HG03432 (cell line): ENCODE data around the gene HLA-F.
A peak's percentile ranks its signal among the peaks of the same experiment; 100 is the strongest.

Experiments used
- ATAC-seq: cut with Tn5 transposase; IDR thresholded peaks from one replicate; pipeline ENCODE4 v1.9.1; 2021; ENCODE audit warnings: mild to moderate bottlenecking, moderate library complexity; ENCODE audit not compliant: unreplicated experiment

HLA-F gene

DNA sequence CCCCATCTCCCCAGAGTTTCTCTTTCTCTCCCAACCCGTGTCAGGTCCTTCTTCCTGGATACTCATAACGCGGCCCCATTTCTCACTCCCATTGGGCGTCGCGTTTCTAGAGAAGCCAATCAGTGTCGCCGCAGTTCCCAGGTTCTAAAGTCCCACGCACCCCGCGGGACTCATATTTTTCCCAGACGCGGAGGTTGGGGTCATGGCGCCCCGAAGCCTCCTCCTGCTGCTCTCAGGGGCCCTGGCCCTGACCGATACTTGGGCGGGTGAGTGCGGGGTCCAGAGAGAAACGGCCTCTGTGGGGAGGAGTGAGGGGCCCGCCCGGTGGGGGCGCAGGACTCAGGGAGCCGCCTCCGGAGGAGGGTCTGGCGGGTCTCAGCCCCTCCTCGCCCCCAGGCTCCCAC is at the start of gene HLA-F:
Gene HLA-F (plus strand): TSS at position 173 of the 404 bp plus-strand sequence. CDS start 30 bp downstream, at position 203.
- peak; percentile 87 for ATAC-seq

DNA sequence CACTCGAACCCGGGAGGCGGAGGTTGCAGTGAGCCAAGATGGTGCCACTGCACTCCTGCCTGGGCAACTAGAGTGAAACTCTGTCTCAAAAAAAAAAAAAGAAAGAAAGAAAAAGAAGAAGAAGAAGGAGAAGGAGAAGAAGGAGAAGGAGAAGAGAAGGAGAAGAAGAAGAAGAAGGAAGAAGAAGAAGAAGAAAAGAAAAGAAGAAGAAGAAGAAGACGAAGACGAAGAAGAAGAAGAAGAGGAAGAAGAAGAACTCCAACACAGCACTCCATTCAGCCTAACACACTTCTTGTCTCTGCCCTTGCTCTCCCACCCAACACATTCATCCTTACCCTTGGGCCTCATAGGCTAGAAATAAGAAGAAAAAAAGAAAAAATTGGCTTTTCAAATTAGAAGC is 49.2 kb upstream of the HLA-F start:
- ATAC-seq, result no peak

DNA sequence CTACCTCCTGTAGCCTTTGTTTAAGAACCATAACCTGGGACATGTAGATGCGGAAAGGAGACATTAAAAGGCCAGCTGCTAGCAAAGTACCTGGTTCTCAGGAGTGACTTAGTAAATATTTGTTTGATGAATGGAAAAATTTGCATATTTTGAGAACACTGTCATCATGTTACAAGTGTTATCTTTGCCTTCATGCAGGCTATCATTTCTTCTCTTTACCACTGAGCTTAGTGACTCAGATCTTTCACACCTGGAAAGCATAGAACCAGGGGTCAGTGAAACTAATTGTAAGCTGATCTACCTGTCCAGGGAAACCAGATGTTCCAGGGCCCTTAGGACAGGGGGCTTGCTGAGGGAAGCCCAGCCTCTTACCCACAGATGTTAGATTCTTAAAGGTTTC is 47.7 kb upstream of the HLA-F start:
- no peak for ATAC-seq

DNA sequence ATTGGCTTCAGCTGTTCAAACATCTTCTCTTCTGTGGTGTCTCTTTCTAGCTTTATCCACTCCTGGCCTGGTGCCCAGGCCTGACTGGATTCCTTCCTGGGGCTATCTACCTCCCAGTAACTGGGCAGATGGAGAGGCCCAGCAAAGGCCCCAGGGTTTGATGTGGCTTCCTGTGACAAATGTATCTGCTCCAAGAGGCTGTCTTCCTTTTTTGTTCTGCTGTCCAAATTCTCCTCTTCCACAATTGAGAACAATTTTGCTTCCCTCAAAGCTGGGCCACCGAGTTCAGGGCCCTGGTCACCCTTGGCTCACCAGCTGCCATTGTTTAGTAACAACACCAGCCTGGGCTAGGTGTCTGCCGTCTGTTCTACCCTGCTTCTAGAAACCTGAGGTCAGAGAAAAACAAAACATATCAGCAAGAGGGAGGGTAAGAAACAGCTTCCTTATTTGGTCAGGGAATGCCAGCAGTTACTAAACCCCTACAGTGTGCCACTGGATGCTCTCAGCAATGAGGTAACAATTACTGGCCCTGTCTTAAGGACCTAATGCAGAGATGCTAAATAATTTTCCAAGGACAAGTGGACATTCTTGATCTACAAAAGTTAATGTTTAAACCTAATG is 46.1 kb upstream of the HLA-F start:
- ATAC-seq, result no peak

DNA sequence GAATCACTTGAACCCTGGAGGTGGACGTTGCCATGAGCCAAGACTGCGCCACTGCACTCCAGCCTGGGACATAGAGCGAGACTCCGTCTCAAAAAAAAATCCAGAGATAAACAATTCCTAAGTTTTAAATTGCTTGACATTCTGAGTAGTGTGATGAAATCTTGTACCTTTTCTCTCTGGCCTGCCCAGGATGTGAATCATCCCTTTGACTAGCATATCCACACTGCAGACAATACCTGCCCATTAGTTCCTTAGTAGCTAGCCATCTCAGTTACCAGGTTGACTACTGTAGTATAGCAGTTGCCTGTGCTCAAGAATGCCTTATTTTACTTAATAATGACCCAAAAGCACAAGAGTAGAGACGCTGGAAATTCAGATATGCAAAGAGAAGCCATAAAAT is 45.1 kb upstream of the HLA-F start:
- ATAC-seq, result no peak

DNA sequence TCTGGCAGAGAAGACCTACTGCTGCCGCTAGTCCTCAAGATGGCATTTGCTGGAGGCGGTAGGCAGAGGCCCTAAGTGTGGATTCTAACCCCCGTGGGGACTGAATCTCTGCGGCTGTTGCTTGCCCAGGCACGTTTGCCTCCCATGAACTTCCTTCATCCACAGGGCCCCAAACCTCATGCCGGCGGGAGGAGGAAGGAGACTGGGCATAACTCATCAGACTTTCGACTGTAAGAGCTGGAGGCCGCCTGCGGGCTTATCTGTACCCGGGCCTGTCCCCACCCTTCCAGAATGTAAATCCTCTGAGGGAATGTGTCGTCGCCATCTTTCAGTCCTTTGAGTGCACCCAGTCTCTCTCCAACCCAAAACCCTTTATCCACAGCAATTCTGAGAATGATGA is 43.3 kb upstream of the HLA-F start:
- no peak for ATAC-seq

DNA sequence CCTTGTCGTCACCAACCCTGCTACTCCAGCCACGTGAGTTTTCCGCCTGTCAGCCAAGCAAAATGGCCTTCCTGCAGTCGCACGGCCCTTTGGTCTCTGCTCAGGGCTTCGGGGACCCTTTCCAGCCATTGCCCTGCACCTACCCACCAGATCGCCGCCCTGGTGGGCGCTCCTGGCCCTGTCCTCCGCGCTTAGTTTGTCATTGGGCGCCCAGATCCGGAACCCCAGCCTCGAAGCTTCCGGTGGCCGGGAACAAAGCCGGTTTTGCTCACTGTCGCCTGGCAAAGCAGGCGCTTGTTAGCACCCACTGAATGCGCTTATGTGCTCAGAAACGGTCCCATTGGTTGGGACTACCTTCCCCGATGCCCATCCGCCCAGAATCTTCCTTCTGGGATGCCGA is 42.8 kb upstream of the HLA-F start:
- no peak for ATAC-seq

DNA sequence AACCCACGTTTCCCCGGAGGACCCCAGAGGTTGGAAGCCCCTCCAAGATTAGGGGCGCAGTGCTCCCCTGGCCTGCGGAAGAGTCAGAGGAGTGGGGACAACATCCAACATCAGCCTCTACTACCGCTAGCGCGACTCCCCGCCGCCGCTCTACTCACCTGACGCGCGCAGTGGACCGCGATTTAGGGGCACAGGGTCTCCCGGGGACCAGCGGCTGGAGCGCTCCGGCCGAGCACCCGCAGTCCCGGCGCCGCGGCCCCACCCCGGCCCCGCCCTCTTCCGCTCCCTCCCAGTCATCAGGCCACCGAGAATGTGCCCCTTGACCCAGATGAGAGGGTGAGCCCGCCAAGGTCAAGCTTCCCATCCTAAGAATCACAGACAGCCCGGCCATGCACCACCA is 42.3 kb upstream of the HLA-F start, which contains the start of gene ZFP57:
Gene ZFP57 (minus strand): TSS at position 249 of the 400 bp plus-strand sequence. CDS start 4,149 bp downstream, outside the sequence.
- ATAC-seq, result no peak

DNA sequence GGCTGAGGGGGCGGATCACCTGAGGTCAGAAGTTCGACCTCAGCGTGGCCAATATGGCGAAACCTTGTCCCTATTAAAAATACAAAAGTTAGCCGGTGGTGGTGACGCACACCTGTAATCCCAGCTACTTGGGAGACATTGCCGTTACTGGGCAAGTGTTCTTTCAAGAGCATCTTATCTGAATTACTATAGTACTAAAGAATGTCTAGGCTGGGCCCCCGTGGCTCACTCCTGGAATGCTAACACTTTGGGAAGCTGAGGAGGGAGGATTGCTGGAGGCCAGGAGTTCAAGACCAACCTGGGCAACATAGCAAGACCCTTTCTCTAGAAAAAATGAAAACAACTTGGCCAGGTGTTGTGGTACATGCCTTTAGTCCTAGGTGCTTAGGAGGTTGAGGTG is 41.4 kb upstream of the HLA-F start:
- no peak for ATAC-seq

DNA sequence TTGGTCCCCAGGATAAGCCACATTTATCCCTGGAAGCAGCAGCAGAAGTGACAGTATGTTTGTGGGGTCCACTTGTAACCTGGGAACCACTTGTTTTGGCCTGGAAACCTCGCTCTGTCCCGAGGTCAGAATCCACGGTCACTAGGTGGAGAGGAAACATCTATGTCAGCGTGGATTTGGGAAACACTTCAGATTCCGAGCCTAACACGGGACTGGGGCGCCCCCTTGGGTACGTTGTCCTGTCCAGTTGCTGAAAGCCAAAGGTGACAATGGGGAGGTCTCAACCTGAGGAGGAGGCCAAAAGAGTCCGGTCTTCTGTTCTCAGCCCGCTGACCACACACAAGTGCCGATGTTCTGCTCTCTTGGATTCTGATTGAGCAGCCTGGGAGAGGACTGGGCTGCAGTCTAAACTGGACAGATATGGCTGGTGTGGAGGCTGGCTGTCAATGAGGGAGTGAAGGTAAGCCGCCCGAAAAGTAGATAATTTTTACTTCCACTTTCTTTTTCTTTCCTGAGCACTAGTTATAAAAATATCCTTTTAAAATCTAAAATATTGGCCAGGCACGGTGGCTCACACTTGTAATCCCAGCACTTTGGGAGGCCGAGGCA is 37.4 kb upstream of the HLA-F start:
- ATAC-seq, result no peak

DNA sequence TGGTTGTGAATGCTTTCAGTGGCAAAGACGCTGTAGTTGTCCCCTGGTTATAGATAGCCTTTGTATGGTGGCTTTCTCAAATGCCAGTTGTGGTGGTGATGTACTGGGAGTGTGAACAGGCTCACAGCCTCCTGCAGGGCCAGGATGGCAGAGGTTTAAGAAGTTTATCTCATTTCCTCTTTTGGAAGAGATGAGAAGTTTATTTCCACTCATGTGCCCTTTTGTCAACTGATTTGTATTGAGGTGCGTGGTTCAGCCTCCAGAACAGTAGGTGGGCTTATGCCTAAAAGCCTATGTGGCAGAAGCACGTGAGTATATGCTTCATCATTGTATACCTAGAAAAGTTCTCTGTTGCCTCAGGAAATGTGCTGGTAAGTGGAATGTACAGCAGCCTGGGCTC is 28.6 kb upstream of the HLA-F start:
- ATAC-seq, result no peak

DNA sequence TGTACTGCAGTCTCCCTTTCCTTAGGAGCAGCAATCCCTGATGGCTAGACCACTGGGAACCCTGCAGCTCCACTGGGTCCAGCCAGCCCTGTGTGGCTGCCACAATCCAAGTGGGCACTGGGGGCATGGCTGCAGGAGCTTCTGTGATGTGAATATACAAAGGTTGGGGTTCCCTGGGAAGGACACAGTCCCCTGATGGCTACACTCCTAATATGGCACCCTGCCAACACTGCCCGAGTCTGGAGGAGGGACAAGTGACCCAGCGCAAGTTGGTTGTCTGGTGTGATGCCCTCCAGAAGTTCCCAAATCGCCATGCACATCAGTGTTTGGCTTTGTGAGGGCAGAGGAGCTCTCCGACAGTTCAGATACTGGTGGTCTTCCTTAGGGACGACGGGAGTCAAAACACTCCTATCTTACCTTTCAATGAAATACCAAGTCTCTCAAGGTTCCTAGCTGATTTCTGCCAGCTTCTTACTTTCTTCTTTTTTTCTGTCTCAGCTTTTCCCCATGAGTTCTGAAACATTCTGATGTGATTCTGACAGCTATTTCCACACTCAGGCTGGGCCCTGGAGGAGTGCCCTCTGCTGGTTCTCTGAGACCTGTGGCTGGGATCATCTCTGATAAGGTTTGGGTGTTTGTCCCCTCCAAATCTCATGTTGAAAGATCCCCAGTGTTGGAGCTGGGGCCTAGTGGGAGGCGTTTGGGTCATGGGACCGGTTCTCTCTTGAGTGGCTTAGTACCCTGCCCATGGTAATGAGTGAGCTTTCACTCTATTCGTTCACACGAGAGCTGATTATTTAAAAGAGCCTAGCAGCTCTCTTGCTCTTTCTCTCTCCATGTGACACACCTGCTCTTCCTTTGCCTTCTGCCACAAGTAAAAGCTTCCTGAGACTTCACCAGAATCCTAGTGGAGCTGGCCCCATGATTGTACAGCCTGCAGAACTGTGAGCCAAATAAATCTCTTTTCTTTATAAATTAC is 26.8 kb upstream of the HLA-F start:
- no peak for ATAC-seq

DNA sequence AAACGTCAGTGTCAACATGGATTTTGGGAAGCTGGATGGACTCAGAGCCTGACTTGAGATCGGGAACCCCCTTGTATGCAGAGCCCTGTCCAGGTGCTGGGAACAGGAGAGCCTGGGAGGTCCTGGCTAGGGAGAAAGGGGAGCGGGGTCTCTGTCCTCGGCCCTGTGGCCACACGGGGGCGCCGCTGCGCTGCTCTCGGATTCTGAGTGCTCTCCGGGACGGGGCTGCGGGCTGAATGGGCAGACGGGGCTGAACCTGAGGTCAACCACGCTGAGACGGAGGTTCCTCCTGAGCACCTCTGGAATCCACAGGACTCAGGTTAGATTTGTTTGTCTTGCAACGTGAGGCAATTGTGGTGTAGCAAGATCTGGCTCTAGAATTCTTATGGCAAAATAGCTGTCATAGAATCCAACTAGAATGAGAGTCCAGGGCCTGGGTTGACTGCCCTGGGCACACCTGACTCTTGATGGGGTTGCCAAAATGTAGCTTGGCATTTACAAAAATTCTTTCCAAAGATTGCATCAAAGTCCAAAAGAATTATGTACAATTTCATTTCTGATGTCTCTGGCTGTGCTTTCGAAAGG is 20.6 kb upstream of the HLA-F start:
- no peak for ATAC-seq

DNA sequence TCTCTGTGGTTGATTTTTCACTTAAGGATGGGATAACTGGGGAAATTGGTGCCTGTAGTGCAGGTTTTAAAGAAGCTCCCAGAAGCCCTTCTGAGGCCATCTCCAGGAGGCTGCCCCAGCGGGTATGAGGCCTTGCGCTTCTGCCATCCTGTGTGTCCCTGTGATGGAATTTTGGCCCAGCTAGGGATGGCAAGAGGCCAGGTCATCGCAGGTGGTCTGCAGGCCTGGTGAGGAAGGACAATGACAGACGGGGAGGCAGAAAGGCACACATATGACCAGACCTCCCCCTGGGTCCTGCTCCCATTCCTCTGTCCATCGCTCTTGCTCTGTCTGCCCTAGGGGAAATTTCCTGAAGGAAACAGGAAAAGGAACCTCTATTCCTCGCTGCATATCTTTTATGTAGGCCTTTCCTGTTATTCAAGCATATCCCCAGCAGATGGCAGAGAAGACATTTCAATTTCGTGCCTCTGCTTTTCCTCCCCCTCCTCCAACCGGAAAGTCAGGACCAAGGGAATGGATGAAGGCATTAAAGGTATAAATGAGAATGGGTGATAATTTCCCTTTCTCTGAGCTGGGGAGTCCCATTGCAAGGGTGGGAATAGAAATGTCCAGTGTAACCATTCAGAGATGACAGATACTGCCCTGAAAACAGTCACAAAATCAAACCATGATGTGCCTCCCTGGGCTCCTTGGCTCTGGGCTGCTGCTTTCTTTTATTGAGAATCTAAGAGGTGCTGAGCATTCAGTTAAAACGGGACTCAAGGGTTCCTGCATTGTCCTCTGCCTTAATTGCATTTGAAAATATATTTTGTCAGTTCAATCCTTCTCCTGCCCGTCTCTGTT is 17.6 kb upstream of the HLA-F start:
- no peak for ATAC-seq

DNA sequence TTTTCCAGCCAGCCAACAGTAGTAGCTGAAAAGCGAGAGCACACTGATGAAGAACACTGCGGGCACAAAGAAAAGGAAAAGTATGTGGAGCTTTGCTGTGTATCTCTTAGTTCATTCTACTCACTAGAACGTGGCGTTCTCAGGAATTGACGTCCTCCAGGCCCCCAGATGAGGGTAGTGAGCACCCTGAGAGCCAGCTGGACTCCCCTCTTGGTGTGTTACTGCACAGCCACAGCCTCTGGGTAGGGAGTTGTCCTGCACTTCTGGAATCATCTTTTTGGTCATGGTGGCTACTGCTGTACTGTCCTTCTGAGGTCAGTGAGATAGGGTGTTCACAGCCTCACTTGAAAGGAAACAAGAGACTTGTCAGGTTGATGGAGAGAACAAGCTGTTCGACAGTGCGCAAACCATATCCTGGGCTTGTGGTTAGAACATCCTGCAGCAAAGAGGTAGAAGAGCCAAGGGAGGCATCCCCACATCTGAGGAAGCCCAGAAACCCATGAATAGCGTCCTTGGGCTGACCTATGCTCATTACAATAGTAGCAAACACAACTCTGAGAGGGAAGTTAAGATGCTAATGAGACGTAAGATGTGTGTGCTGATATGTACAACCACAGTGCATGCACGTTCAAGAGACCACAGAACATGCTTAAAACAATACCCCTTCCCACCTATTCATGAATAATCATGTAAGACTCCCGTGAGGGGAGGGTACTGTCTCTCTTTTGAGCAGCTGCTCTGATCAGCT is 14.6 kb upstream of the HLA-F start:
- no peak for ATAC-seq

DNA sequence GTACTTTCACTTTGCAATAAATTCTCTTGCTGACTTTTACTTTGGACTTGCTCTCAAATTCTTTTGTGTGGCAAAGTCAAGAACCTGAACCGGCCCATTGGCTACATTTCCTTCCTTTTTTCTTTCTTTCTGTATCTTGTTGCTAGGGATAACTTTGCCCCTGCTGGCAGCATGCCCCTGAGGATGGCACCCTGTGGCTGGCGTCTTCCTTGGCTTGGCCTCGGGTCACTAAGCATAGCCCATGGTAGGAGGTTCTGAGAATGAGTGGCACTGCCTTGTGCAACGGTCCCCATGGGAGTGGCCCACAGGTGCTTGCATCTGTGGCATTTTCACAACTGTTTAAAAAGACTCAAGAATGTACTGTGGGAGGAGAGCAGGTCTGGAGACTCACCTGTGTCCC is 14.0 kb upstream of the HLA-F start:
- no peak for ATAC-seq

DNA sequence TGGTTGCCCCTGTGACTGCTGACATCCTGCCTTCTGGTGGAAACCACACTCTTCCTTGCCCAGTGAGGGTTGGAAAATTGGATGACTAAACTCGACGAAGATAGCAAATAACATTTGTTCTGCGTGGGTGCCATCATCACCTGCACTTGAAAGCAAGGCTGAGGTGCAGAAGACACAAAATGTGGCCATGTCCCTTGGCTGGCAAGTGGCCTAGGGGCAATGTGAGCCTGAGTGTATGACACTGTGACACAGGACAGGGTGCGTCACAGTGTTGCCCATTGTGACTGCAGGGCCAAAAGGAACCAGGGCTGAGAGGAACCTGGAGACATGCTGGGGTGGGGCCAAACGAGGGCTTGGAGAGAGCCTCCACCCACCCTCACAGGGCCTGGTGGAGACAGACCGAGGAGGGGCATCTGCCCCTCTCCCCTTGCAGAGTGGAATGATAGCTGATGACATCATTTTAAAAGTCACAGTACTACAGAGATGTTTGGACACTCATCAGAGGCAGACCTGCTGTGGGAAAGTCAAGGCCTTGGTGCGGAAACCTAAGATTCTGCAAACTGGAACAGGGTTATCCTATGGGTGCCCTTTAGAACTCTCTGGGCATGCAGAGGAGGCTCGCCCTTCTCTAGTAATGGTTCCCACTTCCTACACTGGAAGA is 12.8 kb upstream of the HLA-F start:
- ATAC-seq, result no peak

DNA sequence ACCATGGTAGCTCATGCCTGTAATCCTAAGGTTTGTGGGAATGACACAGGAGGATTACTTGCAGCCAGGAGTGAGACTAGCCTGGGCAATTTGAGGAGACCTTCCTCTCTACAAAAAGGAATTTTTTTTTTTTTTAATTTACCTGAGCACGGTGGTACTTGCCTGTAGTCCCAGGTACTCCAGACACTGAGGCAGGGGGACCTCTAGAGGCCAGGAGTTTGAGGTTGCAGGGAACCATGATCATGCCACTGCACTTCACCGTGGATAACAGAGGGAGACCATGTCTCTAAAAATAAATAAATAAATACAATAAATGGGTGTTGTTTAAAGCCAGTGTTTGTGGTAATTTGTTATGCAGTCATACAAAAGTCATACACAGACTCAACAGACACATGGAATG is 2.4 kb upstream of the HLA-F start:
- no peak for ATAC-seq
